PC-3 (cell line): ENCODE measurements around the gene MIOX. TPM values are rescaled to one million over a fixed set of nuclear protein-coding genes. Genes with fewer than 3 reads are reported as not detected.

Experiments
- ATAC-seq: fragments of 200-7000 bp; cut with Tn5 transposase; 2 replicates; pipeline ENCODE4 v1.9.1; 2020; ENCODE audit warnings: mild to moderate bottlenecking, moderate library complexity
- BruUV-seq: library from RNA; stranded (reverse); fragments of 400-500 nt; replicated peaks from 2 replicates; lab custom pipeline; 2021; lab: Mats Ljungman, UMichigan
- CTCF ChIA-PET: fragments of 300-600 bp; sonication (Branson Sonifier 250); formaldehyde crosslinking; loops from one replicate; lab custom pipeline; 2022; ENCODE audit warnings: antibody characterized with exemption; lab: Charles Lee
- POLR2A ChIA-PET: fragments of 300-600 bp; sonication (Branson Sonifier 250); formaldehyde crosslinking; loops from one replicate; lab custom pipeline; 2022; ENCODE audit warnings: antibody characterized with exemption; ENCODE audit not compliant: unreplicated experiment; lab: Charles Lee
- DNase-seq: peaks from one replicate; pipeline ENCODE4 v3.0.0-alpha.2; 2015
- H2AFZ ChIP-seq: fragments of 300-600 bp; sonication (generic); 2 replicates; pipeline ENCODE4 v1.6.0; 2016; ENCODE audit warnings: antibody characterized with exemption, low read length
- H3F3A ChIP-seq: fragments of 300-600 bp; sonication (generic); one replicate; pipeline ENCODE4 v1.6.0; 2017; ENCODE audit warnings: antibody characterized with exemption, low read length, control low read depth, mild to moderate bottlenecking; ENCODE audit not compliant: unreplicated experiment
- H3K27ac ChIP-seq: fragments of 300-600 bp; sonication (generic); 2 replicates; pipeline ENCODE4 v1.5.1; 2016; ENCODE audit warnings: mild to moderate bottlenecking, low read length
- H3K27me3 ChIP-seq: fragments of 300-600 bp; sonication (generic); 2 replicates; pipeline ENCODE4 v1.6.1; 2016; ENCODE audit warnings: low read length, mixed read lengths
- H3K36me3 ChIP-seq: fragments of 300-600 bp; sonication (generic); 2 replicates; pipeline ENCODE4 v1.6.1; 2016; ENCODE audit warnings: low read depth, mixed run types, low read length, mixed read lengths
- H3K4me1 ChIP-seq: fragments of 300-600 bp; sonication (generic); 2 replicates; pipeline ENCODE4 v1.5.1; 2016; ENCODE audit warnings: low read length; ENCODE audit not compliant: insufficient read depth
- H3K4me2 ChIP-seq: fragments of 300-600 bp; sonication (generic); 2 replicates; pipeline ENCODE4 v1.6.0; 2016; ENCODE audit warnings: low read length
- H3K4me3 ChIP-seq: fragments of 300-600 bp; sonication (generic); 2 replicates; pipeline ENCODE4 v1.5.1; 2016; ENCODE audit warnings: mild to moderate bottlenecking, low read length, mixed read lengths
- H3K79me2 ChIP-seq: fragments of 300-600 bp; sonication (generic); 2 replicates; pipeline ENCODE4 v1.6.1; 2017; ENCODE audit warnings: low read length, mixed read lengths
- H3K9ac ChIP-seq: fragments of 300-600 bp; sonication (generic); 2 replicates; pipeline ENCODE4 v1.6.0; 2016; ENCODE audit warnings: mild to moderate bottlenecking, low read length
- H3K9me2 ChIP-seq: fragments of 300-600 bp; sonication (generic); replicated peaks from 2 replicates; pipeline ENCODE4 v1.6.1; 2016; ENCODE audit warnings: mixed run types, low read length, mixed read lengths
- H3K9me3 ChIP-seq: fragments of 300-600 bp; sonication (generic); 2 replicates; pipeline ENCODE4 v1.6.1; 2016; ENCODE audit warnings: low read length, mixed read lengths
- H4K20me1 ChIP-seq: fragments of 300-600 bp; sonication (generic); 2 replicates; pipeline ENCODE4 v1.6.1; 2016; ENCODE audit warnings: low read length, mixed read lengths
- CTCF ChIP-seq: fragments of 300-600 bp; sonication (generic); conservative IDR thresholded peaks from 2 replicates; pipeline ENCODE4 v1.5.1; 2017; ENCODE audit warnings: antibody characterized with exemption, low read depth, mild to moderate bottlenecking, low read length
- EZH2 ChIP-seq: fragments of 300-600 bp; sonication (generic); IDR thresholded peaks from one replicate; pipeline ENCODE4 v1.6.1; 2017; ENCODE audit warnings: antibody characterized with exemption, mild to moderate bottlenecking, low read length; ENCODE audit not compliant: unreplicated experiment
- EZH2phosphoT487 ChIP-seq: fragments of 300-600 bp; sonication (generic); IDR thresholded peaks from 2 replicates; pipeline ENCODE4 v1.6.1; 2018; ENCODE audit warnings: mild to moderate bottlenecking, antibody characterized with exemption, low read length, borderline replicate concordance
- intact Hi-C: fragments of 100-400 bp; cut with micrococcal nuclease; formaldehyde crosslinking; loops from 2 replicates; pipeline ENCODE4 v1.9.0; 2023
- total RNA-seq: library from RNA; depleted of rRNA; stranded (reverse); fragments of >200 nt; gene quantifications from 2 replicates; pipeline ENCODE4 v1.2.3, GENCODE V29; 2014

The MIOX gene
- total RNA-seq, 1 experiment from 2014 or later = not detected

GRCh38 chr22:50482107-50483074 lies 4.3 kb upstream of the MIOX start:
- BruUV-seq = no TSS peak
- POLR2A ChIA-PET = no interaction called here
- H3K4me1 ChIP-seq = no peaks in the 10 kb centered on the region

GRCh38 chr22:50483106-50483505 lies 3.6 kb upstream of the MIOX start:
- Histone ChIP-seq H4K20me1 (no peaks in the 10 kb centered on the region), H2AFZ (no peak overlapping the region), H3K36me3 (no peaks in the 10 kb centered on the region), H3K9me2 (no peaks in the 10 kb centered on the region), H3K27me3 (no peaks in the 10 kb centered on the region), H3K9me3 (no peaks in the 10 kb centered on the region), H3K4me1 (no peaks in the 10 kb centered on the region), H3K27ac (no peak overlapping the region), H3K9ac (no peak overlapping the region), H3K4me2 (no peak overlapping the region), H3K79me2 (no peaks in the 10 kb centered on the region), H3K4me3 (no peak overlapping the region), H3F3A (no peaks in the 10 kb centered on the region)
- DNase-seq = no peak
- ChIA-PET CTCF (no interaction called here), POLR2A (no interaction called here)
- intact Hi-C loops = no loop called here
- TSS peak; percentile 22 for BruUV-seq
- no peak for ATAC-seq
- TF ChIP-seq EZH2 (no peak), EZH2phosphoT487 (no peak), CTCF (no peak)

More at GRCh38 chr22:50482107-50483074, 4.3 kb upstream of the MIOX start:
- CTCF ChIA-PET = no interaction called here
- H3K36me3 ChIP-seq = no peaks in the 10 kb centered on the region
- peak overlapping the region; percentile 67 for H3K4me2 ChIP-seq
- H3F3A ChIP-seq = no peaks in the 10 kb centered on the region
- H3K79me2 ChIP-seq = no peaks in the 10 kb centered on the region
- ATAC-seq (no peak), DNase-seq (no peak)
- peak overlapping the region; percentile 75; the same call in 1 of the 2 replicates for H2AFZ ChIP-seq
- H3K4me3 ChIP-seq = peak overlapping the region; percentile 59
- H3K9ac ChIP-seq = no peak overlapping the region
- H3K27ac ChIP-seq = no peak overlapping the region
- TF ChIP-seq EZH2 = no peak
- TF ChIP-seq CTCF = no peak
- no peak for TF ChIP-seq EZH2phosphoT487
- H3K9me3 ChIP-seq = no peaks in the 10 kb centered on the region
- no peaks in the 10 kb centered on the region for H3K27me3 ChIP-seq
- no peaks in the 10 kb centered on the region for H3K9me2 ChIP-seq
- no peaks in the 10 kb centered on the region for H4K20me1 ChIP-seq
- intact Hi-C loops = no loop called here

- no peaks in the 10 kb centered on the region for H3K4me1 ChIP-seq
- H3K36me3 ChIP-seq = no peaks in the 10 kb centered on the region
- no peak overlapping the region for H3K4me2 ChIP-seq
- H3K4me3 ChIP-seq = no peak overlapping the region
- H3K27me3 ChIP-seq = no peaks in the 10 kb centered on the region
- DNase-seq (no peak), ATAC-seq (no peak)
- no TSS peak for BruUV-seq
- H3K9me2 ChIP-seq = no peaks in the 10 kb centered on the region
- H3K27ac ChIP-seq = no peak overlapping the region
- no peak overlapping the region for H2AFZ ChIP-seq
- POLR2A ChIA-PET = no interaction called here
- intact Hi-C loops = no loop called here
- TF ChIP-seq EZH2 (no peak), CTCF (no peak), EZH2phosphoT487 (no peak)
- H3K79me2 ChIP-seq = no peaks in the 10 kb centered on the region
- no peak overlapping the region for H3K9ac ChIP-seq
- no peaks in the 10 kb centered on the region for H4K20me1 ChIP-seq
- H3F3A ChIP-seq = no peaks in the 10 kb centered on the region
- CTCF ChIA-PET = no interaction called here
- H3K9me3 ChIP-seq = no peaks in the 10 kb centered on the region
Observed at GRCh38 chr22:50483556-50483955, 3.1 kb upstream of the MIOX start.
